ENCODE results near the gene RAD23A. TPM values are rescaled to one million over a fixed set of nuclear protein-coding genes. Genes with fewer than 3 reads are reported as not detected.
A peak's percentile ranks its signal among the peaks of the same experiment; 100 is the strongest.

RAD23A gene
- polyA plus RNA-seq, 1 experiment = 36.2 TPM

- Histone ChIP-seq H3K9me3 (ENCODE audit: control insufficient read depth, insufficient read depth, low read length) (no peaks in the 10 kb centered on the region; the same call in 1 of the 2 replicates), H3K27me3 (ENCODE audit: control insufficient read depth, insufficient read depth, low read length) (no peaks in the 10 kb centered on the region), H3K27ac (ENCODE audit: low read depth, low read length) (peak overlapping the region; percentile 31), H3K4me3 (ENCODE audit: low read depth, low read length) (peak overlapping the region; percentile 70)
- no peak for TF ChIP-seq CTCF (IDR thresholded peaks at IDR 0.05; ENCODE audit: low read depth, low read length)
- ChIA-PET CTCF (interaction anchor here (0.8 kb wide), 1 partner anchor 28 kb away, joined by 3 read pairs; no protein-coding TSS in a partner anchor), POLR2A (interaction anchor here (0.7 to 1.4 kb wide), 6 partner anchors 9 to 72 kb away, joined by 3 to 9 read pairs (median 6); partner anchors contain the start of genes RAD23A and SYCE2)
- no peak for DNase-seq (ENCODE audit: low read depth, low spot score)
Measured at GRCh38 chr19:12937093-12937926, 8.4 kb upstream of the RAD23A start.

- H3K27me3 ChIP-seq (ENCODE audit: control insufficient read depth, insufficient read depth, low read length) = no peaks in the 10 kb centered on the region
- ChIA-PET CTCF (interaction anchor here (0.8 to 1.1 kb wide), 2 partner anchors 27 to 91 kb away, joined by 3 read pairs; no protein-coding TSS in a partner anchor), POLR2A (interaction anchor here (0.6 to 1.4 kb wide), 6 partner anchors 8 to 85 kb away, joined by 3 to 9 read pairs (median 3); partner anchors contain the start of genes RAD23A and SYCE2)
- DNase-seq (ENCODE audit: low read depth, low spot score) = peak; percentile 99
- peak within 1 kb of the TSS; percentile 61 for H3K27ac ChIP-seq (ENCODE audit: low read depth, low read length)
- no peaks in the 10 kb centered on the region; the same call in 1 of the 2 replicates for H3K9me3 ChIP-seq (ENCODE audit: control insufficient read depth, insufficient read depth, low read length)
- H3K4me3 ChIP-seq (ENCODE audit: low read depth, low read length) = peak within 1 kb of the TSS; percentile 99
- no peak for TF ChIP-seq CTCF (IDR thresholded peaks at IDR 0.05; ENCODE audit: low read depth, low read length)
Measured at GRCh38 chr19:12937927-12938778, 7.5 kb upstream of the RAD23A start, which contains the start of gene CALR. TSS of gene CALR (plus strand) at chr19:12938609. CDS start at chr19:12938680, 71 bp downstream.

DNA sequence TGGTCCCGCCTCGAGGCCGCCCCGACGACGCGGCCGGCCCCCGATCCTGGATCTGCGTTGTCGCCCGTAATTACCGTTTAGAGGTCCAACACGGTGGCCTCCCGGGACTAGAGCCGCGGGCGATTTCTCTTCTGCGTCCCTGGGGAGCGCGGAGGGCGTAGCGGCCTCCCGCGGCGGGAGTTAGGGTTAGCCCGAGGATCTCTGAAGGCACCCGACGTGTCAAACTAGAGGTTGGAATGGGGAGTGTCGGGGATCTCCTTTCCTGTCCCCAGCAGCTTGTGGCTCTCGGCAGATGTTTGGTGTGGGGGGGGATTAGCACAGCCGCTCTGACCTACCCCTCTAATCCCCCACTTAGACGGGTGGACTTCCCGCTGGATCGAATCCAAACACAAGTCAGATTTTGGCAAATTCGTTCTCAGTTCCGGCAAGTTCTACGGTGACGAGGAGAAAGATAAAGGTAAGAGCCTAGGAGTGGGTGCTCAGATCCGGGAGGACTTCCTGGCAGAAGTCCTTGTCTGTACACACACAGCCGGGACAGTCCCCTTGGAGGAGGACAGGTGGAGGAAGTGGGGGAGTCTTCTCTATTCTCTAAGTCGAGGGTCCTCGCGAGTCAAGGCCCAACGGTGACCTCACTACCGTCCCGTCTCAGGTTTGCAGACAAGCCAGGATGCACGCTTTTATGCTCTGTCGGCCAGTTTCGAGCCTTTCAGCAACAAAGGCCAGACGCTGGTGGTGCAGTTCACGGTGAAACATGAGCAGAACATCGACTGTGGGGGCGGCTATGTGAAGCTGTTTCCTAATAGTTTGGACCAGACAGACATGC lies 6.7 kb upstream of the RAD23A start:
- POLR2A ChIA-PET = interaction anchor here (0.7 to 1.2 kb wide), 3 partner anchors 15 to 146 kb away, joined by 3 to 4 read pairs (median 3); partner anchors contain the start of gene GCDH
- H3K27ac ChIP-seq (ENCODE audit: low read depth, low read length) = peak overlapping the region; percentile 61
- H3K9me3 ChIP-seq (ENCODE audit: control insufficient read depth, insufficient read depth, low read length) = no peaks in the 10 kb centered on the region; the same call in 1 of the 2 replicates
- peak overlapping the region; percentile 99 for H3K4me3 ChIP-seq (ENCODE audit: low read depth, low read length)
- CTCF ChIA-PET = interaction anchor here (1.1 kb wide), 1 partner anchor 92 kb away, joined by 3 read pairs; no protein-coding TSS in a partner anchor
- TF ChIP-seq CTCF (IDR thresholded peaks at IDR 0.05; ENCODE audit: low read depth, low read length) = no peak; the same call in 1 of the 2 replicates
- DNase-seq (ENCODE audit: low read depth, low spot score) = no peak
- H3K27me3 ChIP-seq (ENCODE audit: control insufficient read depth, insufficient read depth, low read length) = no peaks in the 10 kb centered on the region

DNA sequence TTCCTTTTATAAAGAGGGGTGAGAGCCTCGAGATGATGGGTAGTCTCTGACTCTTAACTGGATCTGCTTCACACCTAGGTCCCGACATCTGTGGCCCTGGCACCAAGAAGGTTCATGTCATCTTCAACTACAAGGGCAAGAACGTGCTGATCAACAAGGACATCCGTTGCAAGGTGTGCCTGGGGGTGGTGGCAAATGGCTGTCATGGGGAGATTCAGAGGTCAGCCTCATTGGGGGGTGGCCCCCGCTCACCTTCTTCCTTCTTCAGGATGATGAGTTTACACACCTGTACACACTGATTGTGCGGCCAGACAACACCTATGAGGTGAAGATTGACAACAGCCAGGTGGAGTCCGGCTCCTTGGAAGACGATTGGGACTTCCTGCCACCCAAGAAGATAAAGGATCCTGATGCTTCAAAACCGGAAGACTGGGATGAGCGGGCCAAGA lies 5.7 kb upstream of the RAD23A start:
- POLR2A ChIA-PET = interaction anchor here (0.7 to 1.2 kb wide), 3 partner anchors 14 to 147 kb away, joined by 3 to 4 read pairs (median 3); partner anchors contain the start of gene GCDH
- TF ChIP-seq CTCF (IDR thresholded peaks at IDR 0.05; ENCODE audit: low read depth, low read length) = no peak
- Histone ChIP-seq H3K4me3 (ENCODE audit: low read depth, low read length) (peak overlapping the region; percentile 99), H3K27me3 (ENCODE audit: control insufficient read depth, insufficient read depth, low read length) (no peaks in the 10 kb centered on the region), H3K9me3 (ENCODE audit: control insufficient read depth, insufficient read depth, low read length) (no peaks in the 10 kb centered on the region; the same call in 1 of the 2 replicates), H3K27ac (ENCODE audit: low read depth, low read length) (peak overlapping the region; percentile 47)
- no peak for DNase-seq (ENCODE audit: low read depth, low spot score)
- CTCF ChIA-PET = interaction anchor here (0.6 kb wide), 1 partner anchor 254 kb away, joined by 3 read pairs; no protein-coding TSS in a partner anchor

All from AG04450 (cell line).